ENCODE measurements around the gene MORN5.

The MORN5 gene

GRCh38 chr9:122121391-122121790, 38.3 kb upstream of the MORN5 start:
- DNase-seq (ENCODE audit: extremely low read depth, low read depth) = no peak
- TF ChIP-seq CTCF (IDR thresholded peaks at IDR 0.05; ENCODE audit: low read depth, low read length) = no peak

- no peak for DNase-seq (ENCODE audit: extremely low read depth, low read depth)
- no peak for TF ChIP-seq CTCF (IDR thresholded peaks at IDR 0.05; ENCODE audit: low read depth, low read length)
These were observed 37.8 kb upstream of the MORN5 start for GRCh38 chr9:122121931-122122330.

GRCh38 chr9:122122468-122122867, 37.2 kb upstream of the MORN5 start:
- TF ChIP-seq CTCF (IDR thresholded peaks at IDR 0.05; ENCODE audit: low read depth, low read length) = no peak
- no peak for DNase-seq (ENCODE audit: extremely low read depth, low read depth)

- DNase-seq (ENCODE audit: extremely low read depth, low read depth) = peak; percentile 34
- TF ChIP-seq CTCF (IDR thresholded peaks at IDR 0.05; ENCODE audit: low read depth, low read length) = no peak; the same call in none of the 2 replicates
These were observed 36.6 kb upstream of the MORN5 start for GRCh38 chr9:122122903-122123632.

- no peak for DNase-seq (ENCODE audit: extremely low read depth, low read depth)
- no peak for TF ChIP-seq CTCF (IDR thresholded peaks at IDR 0.05; ENCODE audit: low read depth, low read length)
These were observed 35.7 kb upstream of the MORN5 start for GRCh38 chr9:122124048-122124447.

- TF ChIP-seq CTCF (IDR thresholded peaks at IDR 0.05; ENCODE audit: low read depth, low read length) = no peak
- no peak for DNase-seq (ENCODE audit: extremely low read depth, low read depth)
These were observed 35.2 kb upstream of the MORN5 start for GRCh38 chr9:122124528-122124927.

GRCh38 chr9:122125158-122125508, 34.6 kb upstream of the MORN5 start:
- TF ChIP-seq CTCF (IDR thresholded peaks at IDR 0.05; ENCODE audit: low read depth, low read length) = peak; percentile 98
- DNase-seq (ENCODE audit: extremely low read depth, low read depth) = peak; percentile 44

Measured in AG09319 (cell line).